ENCODE measurements around the gene P2RX6. TPM values are rescaled to one million over a fixed set of nuclear protein-coding genes. Genes with fewer than 3 reads are reported as not detected.

The P2RX6 gene
- total RNA-seq, 2 experiments from 2014 or later = 0.14 to 0.69 TPM

DNA sequence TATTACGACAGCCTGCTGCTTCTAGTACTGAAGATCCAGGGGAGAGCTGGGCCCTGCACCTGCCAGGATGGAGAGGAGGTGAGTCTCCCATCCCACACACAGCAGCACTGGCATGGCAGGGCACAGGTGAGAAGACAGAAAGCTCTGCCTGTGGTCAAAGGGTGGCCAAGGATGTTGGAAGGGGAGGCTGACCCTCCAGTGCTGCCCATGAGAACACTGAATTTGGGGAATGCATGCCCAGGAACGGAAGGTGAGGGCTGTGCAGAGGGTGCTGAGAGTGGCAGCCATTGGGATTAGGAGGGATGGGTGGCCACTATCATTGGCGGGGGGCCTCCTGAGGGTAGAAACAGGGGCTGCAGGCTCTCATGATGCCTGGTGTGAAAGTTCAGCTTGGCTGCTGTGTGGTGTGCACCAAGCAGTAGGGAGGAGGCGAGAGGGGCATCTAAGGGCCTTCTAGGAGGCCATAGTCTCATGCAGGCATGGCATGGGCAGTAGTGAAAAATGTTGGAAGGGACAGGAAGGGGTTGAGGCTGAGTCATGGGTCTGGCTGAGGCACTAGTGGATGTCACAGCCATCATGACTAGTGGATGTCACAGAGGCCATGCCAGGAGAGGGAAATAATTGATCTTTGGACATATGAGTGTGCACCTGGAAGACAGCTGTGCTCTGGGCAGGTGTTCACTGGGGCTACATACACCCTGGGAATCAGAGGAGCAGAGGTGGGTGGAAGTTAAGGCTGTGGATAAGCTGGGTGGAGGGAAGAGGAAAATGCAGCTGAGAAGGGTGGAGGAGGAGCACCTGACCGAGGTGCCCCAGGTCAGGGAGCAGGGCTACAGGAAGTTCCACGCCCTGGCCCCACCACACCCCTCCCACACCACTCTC lies 28.3 kb downstream of the P2RX6 start:
- TF ChIP-seq, protein P1, sequence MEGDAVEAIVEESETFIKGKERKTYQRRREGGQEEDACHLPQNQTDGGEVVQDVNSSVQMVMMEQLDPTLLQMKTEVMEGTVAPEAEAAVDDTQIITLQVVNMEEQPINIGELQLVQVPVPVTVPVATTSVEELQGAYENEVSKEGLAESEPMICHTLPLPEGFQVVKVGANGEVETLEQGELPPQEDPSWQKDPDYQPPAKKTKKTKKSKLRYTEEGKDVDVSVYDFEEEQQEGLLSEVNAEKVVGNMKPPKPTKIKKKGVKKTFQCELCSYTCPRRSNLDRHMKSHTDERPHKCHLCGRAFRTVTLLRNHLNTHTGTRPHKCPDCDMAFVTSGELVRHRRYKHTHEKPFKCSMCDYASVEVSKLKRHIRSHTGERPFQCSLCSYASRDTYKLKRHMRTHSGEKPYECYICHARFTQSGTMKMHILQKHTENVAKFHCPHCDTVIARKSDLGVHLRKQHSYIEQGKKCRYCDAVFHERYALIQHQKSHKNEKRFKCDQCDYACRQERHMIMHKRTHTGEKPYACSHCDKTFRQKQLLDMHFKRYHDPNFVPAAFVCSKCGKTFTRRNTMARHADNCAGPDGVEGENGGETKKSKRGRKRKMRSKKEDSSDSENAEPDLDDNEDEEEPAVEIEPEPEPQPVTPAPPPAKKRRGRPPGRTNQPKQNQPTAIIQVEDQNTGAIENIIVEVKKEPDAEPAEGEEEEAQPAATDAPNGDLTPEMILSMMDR (IDR thresholded peaks at IDR 0.05) = no peak
- POLR2A ChIA-PET = no interaction called here

GRCh38 chr22:21043860-21044535 lies 29.0 kb downstream of the P2RX6 start:
- ATAC-seq (ENCODE audit: poor library complexity) = no peak
- peaks cover 6 to 7% of the 10 kb centered on the region in 2 experiments for H3K27me3 ChIP-seq (ENCODE audit: control insufficient read depth in 1 of 2, insufficient read depth in 2 of 2, low read length in 2 of 2)
- POLR2A ChIA-PET = interaction anchor here (1.4 kb wide), 1 partner anchor 42 kb away, joined by 4 read pairs; the partner anchor contains the start of gene THAP7
- DNase-seq = no peak
- H3K27ac Mint-ChIP-seq = no peak overlapping the region
- no peaks in the 10 kb centered on the region for H3K9me3 Mint-ChIP-seq
- H3K27ac ChIP-seq (ENCODE audit: low read depth in 1 of 2, low read length in 2 of 2) = no peak overlapping the region
- intact Hi-C loops (cut with DNase I, micrococcal nuclease) = loop anchor here in 1 of 2 experiments (5.0 kb wide), 1 partner anchor 52 kb away; no protein-coding TSS in a partner anchor
- H3K36me3 Mint-ChIP-seq (ENCODE audit: low read depth) = no peaks in the 10 kb centered on the region
- TF ChIP-seq, protein P1 (IDR thresholded peaks at IDR 0.05) = no peak
- CTCF ChIA-PET = no interaction called here
- H3K9me3 ChIP-seq (ENCODE audit: control insufficient read depth in 1 of 2, insufficient read depth in 1 of 2, low read length in 2 of 2) = no peaks in the 10 kb centered on the region
- H3K4me3 ChIP-seq (ENCODE audit: low read length) = no peak overlapping the region
- no peaks in the 10 kb centered on the region for H3K36me3 ChIP-seq (ENCODE audit: insufficient read depth, low read length)
- peaks cover 30% of the 10 kb centered on the region for H3K4me1 ChIP-seq (ENCODE audit: insufficient read depth, low read length)
- H3K4me3 Mint-ChIP-seq = no peak overlapping the region
- peaks cover 36% of the 10 kb centered on the region for H3K27me3 Mint-ChIP-seq
- peaks cover 21% of the 10 kb centered on the region for H3K4me1 Mint-ChIP-seq (ENCODE audit: low read depth)

More for the DNA sequence above, 28.3 kb downstream of the P2RX6 start:
- ATAC-seq (ENCODE audit: poor library complexity) (no peak), DNase-seq (no peak)
- peaks cover 30% of the 10 kb centered on the region for H3K4me1 ChIP-seq (ENCODE audit: insufficient read depth, low read length)
- peaks cover 40% of the 10 kb centered on the region for H3K27me3 Mint-ChIP-seq
- no peaks in the 10 kb centered on the region for H3K9me3 ChIP-seq (ENCODE audit: control insufficient read depth in 1 of 2, insufficient read depth in 1 of 2, low read length in 2 of 2)
- H3K4me3 ChIP-seq (ENCODE audit: low read length) = no peak overlapping the region
- H3K27ac Mint-ChIP-seq = no peak overlapping the region
- intact Hi-C loops (cut with DNase I, micrococcal nuclease) = loop anchor here in 1 of 2 experiments (5.0 kb wide), 1 partner anchor 51 kb away; no protein-coding TSS in a partner anchor
- H3K27ac ChIP-seq (ENCODE audit: low read depth in 1 of 2, low read length in 2 of 2) = no peak overlapping the region
- no peaks in the 10 kb centered on the region for H3K9me3 Mint-ChIP-seq
- H3K27me3 ChIP-seq (ENCODE audit: control insufficient read depth in 1 of 2, insufficient read depth in 2 of 2, low read length in 2 of 2) = peaks cover 6 to 12% of the 10 kb centered on the region in 2 experiments
- no peaks in the 10 kb centered on the region for H3K36me3 ChIP-seq (ENCODE audit: insufficient read depth, low read length)
- CTCF ChIA-PET = no interaction called here
- no peaks in the 10 kb centered on the region for H3K36me3 Mint-ChIP-seq (ENCODE audit: low read depth)
- H3K4me1 Mint-ChIP-seq (ENCODE audit: low read depth) = peaks cover 21% of the 10 kb centered on the region
- no peak overlapping the region for H3K4me3 Mint-ChIP-seq

DNA sequence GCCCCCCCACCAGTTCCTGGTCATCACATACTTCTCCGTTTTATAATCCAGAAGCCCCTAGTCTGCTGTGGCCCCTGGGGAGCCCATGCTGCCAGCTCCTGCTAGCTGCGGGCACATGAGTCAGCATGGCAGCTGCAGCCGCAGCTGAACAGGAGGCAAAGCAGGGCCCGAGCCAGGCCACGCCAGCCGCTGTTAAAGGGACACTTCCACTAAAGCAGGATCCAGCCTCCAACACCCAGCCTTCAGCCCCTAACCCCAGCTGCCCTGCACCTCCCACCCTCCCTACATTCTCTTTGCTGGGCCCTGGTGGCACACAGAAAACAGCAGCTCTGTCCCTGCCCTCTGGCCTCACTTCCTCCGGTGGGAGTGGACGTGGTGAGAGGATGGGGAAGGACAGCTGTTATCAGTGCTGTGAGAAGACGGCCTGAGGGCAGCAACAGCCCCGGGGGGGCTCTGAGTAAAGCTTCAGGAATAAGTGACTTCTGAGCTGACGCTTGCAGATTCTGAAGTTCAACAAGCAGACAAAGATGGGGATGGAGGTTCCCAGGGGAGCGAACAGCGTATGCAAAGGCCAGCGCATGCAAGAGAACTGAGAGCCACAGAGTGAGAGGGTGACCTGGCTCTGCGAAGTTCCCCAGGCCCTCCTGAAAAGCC lies 30.1 kb downstream of the P2RX6 start:
- H3K36me3 Mint-ChIP-seq (ENCODE audit: low read depth) = no peaks in the 10 kb centered on the region
- peaks cover 6 to 7% of the 10 kb centered on the region in 2 experiments for H3K27me3 ChIP-seq (ENCODE audit: control insufficient read depth in 1 of 2, insufficient read depth in 2 of 2, low read length in 2 of 2)
- CTCF ChIA-PET = no interaction called here
- peak overlapping the region; percentile 42 for H3K4me3 Mint-ChIP-seq
- no peak overlapping the region for H3K27ac ChIP-seq (ENCODE audit: low read depth in 1 of 2, low read length in 2 of 2)
- peak overlapping the region; percentile 16 for H3K4me3 ChIP-seq (ENCODE audit: low read length)
- H3K27me3 Mint-ChIP-seq = peaks cover 32% of the 10 kb centered on the region
- H3K9me3 Mint-ChIP-seq = no peaks in the 10 kb centered on the region
- intact Hi-C loops (cut with DNase I, micrococcal nuclease) = loop anchor here in 1 of 2 experiments (5.0 kb wide), 1 partner anchor 53 kb away; no protein-coding TSS in a partner anchor
- ATAC-seq (ENCODE audit: poor library complexity) = peak; percentile 19
- peaks cover 21% of the 10 kb centered on the region for H3K4me1 Mint-ChIP-seq (ENCODE audit: low read depth)
- H3K9me3 ChIP-seq (ENCODE audit: control insufficient read depth in 1 of 2, insufficient read depth in 1 of 2, low read length in 2 of 2) = no peaks in the 10 kb centered on the region
- H3K27ac Mint-ChIP-seq = no peak overlapping the region
- TF ChIP-seq, protein P1 (IDR thresholded peaks at IDR 0.05) = no peak
- peaks cover 30% of the 10 kb centered on the region for H3K4me1 ChIP-seq (ENCODE audit: insufficient read depth, low read length)
- POLR2A ChIA-PET = interaction anchor here (1.4 kb wide), 1 partner anchor 43 kb away, joined by 4 read pairs; the partner anchor contains the start of gene THAP7
- peak in 2 of 14 experiments; percentile 11 to 14 for DNase-seq
- H3K36me3 ChIP-seq (ENCODE audit: insufficient read depth, low read length) = no peaks in the 10 kb centered on the region
